GM21381 (cell line): ENCODE data around the gene FIS1.
A peak's percentile ranks its signal among the peaks of the same experiment; 100 is the strongest.
"Not testable (repeated sequence)": the region's sequence is repeated elsewhere in the genome, so short reads cannot be mapped to it uniquely, and the experiment has no call there.

Source experiments
- ATAC-seq: cut with Tn5 transposase; IDR thresholded peaks from one replicate; pipeline ENCODE4 v1.9.1; 2021; ENCODE audit warnings: mild to moderate bottlenecking, moderate library complexity; ENCODE audit not compliant: unreplicated experiment

Gene FIS1

GRCh38 chr7:101258243-101258731 lies 13.4 kb upstream of the FIS1 start:
- no peak for ATAC-seq

- no peak for ATAC-seq
Measured at GRCh38 chr7:101255796-101256195, 10.9 kb upstream of the FIS1 start.

GRCh38 chr7:101253199-101253598 lies 8.3 kb upstream of the FIS1 start:
- not testable (repeated sequence) for ATAC-seq

GRCh38 chr7:101251871-101252659 lies 7.2 kb upstream of the FIS1 start:
- peak; percentile 98 for ATAC-seq

- no peak for ATAC-seq
Measured at GRCh38 chr7:101250324-101250723, 5.4 kb upstream of the FIS1 start.

- no peak for ATAC-seq
Measured at GRCh38 chr7:101248276-101248675, 3.4 kb upstream of the FIS1 start.

- ATAC-seq, result no peak
Measured at GRCh38 chr7:101245147-101245668, 327 bp upstream of the FIS1 start.

- ATAC-seq, result no peak
Measured at GRCh38 chr7:101243646-101244374, 1.1 kb downstream of the FIS1 start.

GRCh38 chr7:101241443-101242349 lies 3.2 kb downstream of the FIS1 start:
- no peak for ATAC-seq

GRCh38 chr7:101241015-101241363 lies 3.9 kb downstream of the FIS1 start:
- ATAC-seq, result no peak

GRCh38 chr7:101240226-101241014 lies 4.5 kb downstream of the FIS1 start:
- no peak for ATAC-seq

- ATAC-seq, result no peak
Measured at GRCh38 chr7:101239951-101240220, 5.0 kb downstream of the FIS1 start.

- no peak for ATAC-seq
Measured at GRCh38 chr7:101239191-101239950, 5.5 kb downstream of the FIS1 start.

GRCh38 chr7:101238226-101239182 lies 6.4 kb downstream of the FIS1 start:
- ATAC-seq, result no peak

- no peak for ATAC-seq
Measured at GRCh38 chr7:101237206-101238067, 7.4 kb downstream of the FIS1 start, which contains the start of gene CLDN15. Gene CLDN15 (minus strand): TSS chr7:101237802. CDS start chr7:101237581, 221 bp downstream.

GRCh38 chr7:101236292-101236835 lies 8.5 kb downstream of the FIS1 start:
- ATAC-seq, result no peak

GRCh38 chr7:101235522-101235921 lies 9.4 kb downstream of the FIS1 start:
- ATAC-seq, result no peak
